GM13977 (cell line): ENCODE data around the gene CACNB1.

Source experiments
- DNase-seq: peaks from one replicate; pipeline ENCODE4 v3.0.0; 2012; ENCODE audit warnings: low spot score
- in situ Hi-C: fragments of 300-500 bp; cut with MboI; formaldehyde crosslinking; loops from one replicate; pipeline ENCODE4 v1.12.0; 2022; ENCODE audit warnings: low sequenced_read_pairs, low pct_unique_long_range_greater_than_20kb, mixed read lengths, inconsistent platforms; ENCODE audit not compliant: unreplicated experiment
- TF ChIP-seq, protein P1 (sequence below): IDR thresholded peaks from 2 replicates; pipeline ENCODE4 v1.5.1; 2012; ENCODE audit warnings: mild to moderate bottlenecking, control low read depth; ENCODE audit not compliant: insufficient read depth; ENCODE audit errors: extremely low read depth, missing control alignments

CACNB1 gene

DNA sequence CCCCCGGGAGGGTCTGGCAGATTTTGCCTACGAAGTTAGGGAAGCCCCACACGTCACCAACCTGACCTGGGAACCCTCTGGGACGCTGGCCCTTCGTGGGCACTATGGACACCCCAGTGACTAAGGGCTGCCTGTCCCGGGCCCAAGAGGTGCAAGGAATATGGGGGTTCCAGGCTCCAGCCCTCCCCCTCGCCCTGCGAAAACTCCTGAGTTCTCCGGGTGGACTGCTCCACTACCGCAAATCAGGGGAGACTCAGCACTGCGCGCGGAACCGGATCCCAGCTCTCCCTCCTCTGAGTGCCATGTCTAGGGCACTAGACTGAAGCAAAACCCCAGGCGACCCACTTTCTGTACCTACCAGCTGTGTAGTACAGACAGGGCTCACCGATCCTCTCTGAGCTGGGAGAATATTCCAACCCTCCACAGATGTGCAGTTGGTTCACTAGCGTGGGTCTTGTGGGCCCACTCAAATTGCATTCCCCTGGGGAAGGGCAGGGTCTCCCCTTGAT lies 31.6 kb downstream of the CACNB1 start, which contains the start of gene ARL5C:
TSS of gene ARL5C (minus strand) at position 321 of the 509 bp plus-strand sequence. CDS start 401 bp downstream, outside the sequence.
- TF ChIP-seq, protein P1, sequence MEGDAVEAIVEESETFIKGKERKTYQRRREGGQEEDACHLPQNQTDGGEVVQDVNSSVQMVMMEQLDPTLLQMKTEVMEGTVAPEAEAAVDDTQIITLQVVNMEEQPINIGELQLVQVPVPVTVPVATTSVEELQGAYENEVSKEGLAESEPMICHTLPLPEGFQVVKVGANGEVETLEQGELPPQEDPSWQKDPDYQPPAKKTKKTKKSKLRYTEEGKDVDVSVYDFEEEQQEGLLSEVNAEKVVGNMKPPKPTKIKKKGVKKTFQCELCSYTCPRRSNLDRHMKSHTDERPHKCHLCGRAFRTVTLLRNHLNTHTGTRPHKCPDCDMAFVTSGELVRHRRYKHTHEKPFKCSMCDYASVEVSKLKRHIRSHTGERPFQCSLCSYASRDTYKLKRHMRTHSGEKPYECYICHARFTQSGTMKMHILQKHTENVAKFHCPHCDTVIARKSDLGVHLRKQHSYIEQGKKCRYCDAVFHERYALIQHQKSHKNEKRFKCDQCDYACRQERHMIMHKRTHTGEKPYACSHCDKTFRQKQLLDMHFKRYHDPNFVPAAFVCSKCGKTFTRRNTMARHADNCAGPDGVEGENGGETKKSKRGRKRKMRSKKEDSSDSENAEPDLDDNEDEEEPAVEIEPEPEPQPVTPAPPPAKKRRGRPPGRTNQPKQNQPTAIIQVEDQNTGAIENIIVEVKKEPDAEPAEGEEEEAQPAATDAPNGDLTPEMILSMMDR: no peak
- no peak for DNase-seq
- in situ Hi-C loops: no loop called here

DNA sequence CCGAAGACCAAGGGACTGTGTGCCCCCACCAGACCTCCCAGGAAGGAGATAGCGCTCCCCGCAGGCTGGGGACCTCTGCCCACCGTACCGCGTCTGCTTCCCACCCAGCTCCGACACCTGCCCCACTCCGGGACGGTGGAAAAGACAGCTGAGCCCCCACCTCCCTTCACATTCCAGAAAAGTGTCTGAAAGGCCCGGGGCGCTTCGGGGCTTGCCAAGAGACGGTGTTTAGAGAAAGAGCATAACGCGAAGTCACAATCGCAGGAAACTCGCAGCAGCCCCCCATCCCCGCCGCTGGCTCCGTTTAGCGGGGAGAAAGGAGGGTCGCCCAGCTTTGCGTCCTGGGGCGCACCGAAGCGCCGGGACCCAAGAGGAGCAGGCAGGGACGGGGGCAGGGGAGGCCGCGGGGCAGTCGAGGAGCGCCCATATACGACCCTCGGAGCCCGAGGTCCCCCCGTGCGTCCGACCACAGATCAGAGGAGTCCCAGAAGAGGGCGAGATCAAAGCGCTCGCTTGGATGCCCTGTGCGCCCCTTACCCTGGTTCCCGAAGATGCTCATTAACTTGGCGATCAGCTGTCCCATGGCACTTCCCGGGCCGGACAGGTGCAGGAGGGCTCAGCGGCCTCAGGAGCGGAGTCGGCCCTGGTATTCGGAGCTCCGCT lies 32.2 kb downstream of the CACNB1 start:
- no peak for DNase-seq
- in situ Hi-C loops: no loop called here
- TF ChIP-seq, protein P1: no peak

DNA sequence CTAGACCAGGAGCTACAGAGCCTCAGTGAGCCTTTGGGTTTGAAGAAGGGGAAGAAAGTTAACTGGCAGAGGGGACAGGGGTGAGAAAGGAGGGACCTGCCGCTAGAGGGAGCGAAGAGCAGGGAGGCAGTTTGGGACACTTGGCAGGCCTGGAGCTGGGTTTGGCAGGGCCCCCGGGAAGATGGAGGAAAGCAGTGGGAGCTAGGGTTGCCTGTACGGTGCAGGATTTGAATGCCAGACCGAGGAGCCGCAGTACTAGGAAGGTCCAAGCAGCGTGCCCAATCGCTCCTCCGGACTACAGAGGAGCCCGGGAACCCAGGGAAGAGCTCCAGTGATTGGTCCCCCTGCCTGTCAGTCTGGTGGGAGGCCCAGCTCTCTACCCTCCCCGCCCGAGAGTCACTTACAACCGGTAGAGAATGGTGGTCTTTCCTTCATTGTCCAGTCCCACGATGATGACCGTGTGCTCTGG lies 32.8 kb downstream of the CACNB1 start:
- in situ Hi-C loops: no loop called here
- peak; percentile 97 for DNase-seq
- TF ChIP-seq, protein P1: peak; percentile 77

DNA sequence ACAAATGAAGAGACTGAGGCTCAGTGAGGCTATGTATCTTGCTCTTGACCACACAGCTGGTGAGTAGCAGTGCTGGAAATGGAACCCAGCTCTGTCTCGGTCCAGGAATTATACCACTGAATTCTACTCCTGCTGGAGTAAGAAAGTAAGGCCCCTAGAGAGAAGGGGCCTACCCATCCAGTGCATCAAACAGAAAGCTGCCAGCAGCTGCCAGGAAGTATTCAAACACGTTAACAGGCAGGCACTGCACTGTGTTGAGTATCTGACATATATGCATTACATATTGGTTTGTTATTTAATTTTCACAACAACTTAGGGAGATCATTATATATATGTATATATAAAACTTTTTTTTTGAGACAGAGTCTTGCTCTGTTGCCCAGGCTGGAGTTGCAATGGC lies 35.5 kb downstream of the CACNB1 start:
- TF ChIP-seq, protein P1: no peak
- DNase-seq: no peak
- in situ Hi-C loops: no loop called here

DNA sequence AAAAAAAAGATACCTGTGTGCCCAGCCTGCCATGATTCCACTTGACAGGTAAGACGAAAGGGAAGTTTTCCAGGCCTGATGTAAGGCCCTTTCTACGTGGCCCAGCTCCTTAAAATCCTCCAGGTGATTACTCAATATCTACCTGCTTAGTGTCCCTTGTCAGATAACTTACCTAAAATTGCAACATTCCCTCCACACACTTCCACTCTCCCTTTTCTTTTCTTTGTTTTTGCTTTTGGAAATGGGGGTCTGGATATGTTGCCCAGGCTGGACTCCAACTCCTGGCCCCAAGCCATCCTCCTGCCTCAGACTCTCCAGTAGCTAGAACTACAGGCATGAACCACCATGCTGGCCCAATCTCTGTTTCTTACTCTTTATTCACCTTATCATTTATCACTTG lies 38.8 kb downstream of the CACNB1 start:
- TF ChIP-seq, protein P1: no peak
- in situ Hi-C loops: loop anchor here (10.0 kb wide), 1 partner anchor 174 kb away; no protein-coding TSS in a partner anchor
- no peak for DNase-seq

DNA sequence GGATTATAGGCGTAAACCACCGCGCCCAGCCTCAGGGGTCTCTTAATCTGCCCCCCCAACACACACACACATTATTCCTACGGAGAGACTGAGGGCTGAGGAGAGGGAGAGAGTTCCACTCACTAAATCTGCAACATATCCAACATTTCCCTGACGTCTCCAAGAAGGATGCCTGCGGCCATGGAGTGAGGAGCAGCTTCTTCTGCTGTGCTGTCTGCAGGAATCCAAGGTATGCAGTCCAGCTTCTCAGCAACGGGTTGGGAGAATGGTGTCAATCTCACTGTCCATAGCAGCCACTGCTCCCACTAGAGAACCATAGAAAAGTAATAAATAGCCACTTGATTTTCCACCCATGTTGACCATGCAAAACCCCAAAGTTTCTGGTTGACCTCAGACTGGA lies 41.0 kb downstream of the CACNB1 start:
- no peak for DNase-seq
- in situ Hi-C loops: loop anchor here (10.0 kb wide), 1 partner anchor 172 kb away; no protein-coding TSS in a partner anchor
- TF ChIP-seq, protein P1: no peak
